CD4-positive, alpha-beta memory T cell (primary cell): Measurements from ENCODE around the gene SAYSD1. TPM values are rescaled to one million over a fixed set of nuclear protein-coding genes. Genes with fewer than 3 reads are reported as not detected.

Experiments
- polyA plus RNA-seq, 2 donors: library from polyadenylated mRNA; unstranded; fragments of 300-500 nt; fragmentation: Illumina TruSeq; gene quantifications; one replicate each; pipeline ENCODE4 v1.2.3, GENCODE V29; 2021
- total RNA-seq, 2 experiments: library from RNA; stranded (reverse); gene quantifications; one replicate each; pipeline ENCODE4 v1.2.3, GENCODE V29; 2021

Gene SAYSD1
- total and polyA plus RNA-seq, 4 experiments from 2014 or later, result 14.0 to 22.4 (median 20.9) TPM

Other genes starting within 250 kb of the SAYSD1 start
- gene GLP1R, start 66.4 kb downstream of the SAYSD1 start, total RNA-seq, result not detected
- not detected for gene GLP1R, start 66.4 kb downstream of the SAYSD1 start, polyA plus RNA-seq
- gene KCNK5, start 114.3 kb upstream of the SAYSD1 start, total RNA-seq, result under 1 TPM; 0.79 to 0.83 TPM
- gene KCNK5, start 114.3 kb upstream of the SAYSD1 start, polyA plus RNA-seq, result under 1 TPM in 1 of 2 donors, not detected in 1; 0.17 TPM
- gene KCNK17, start 199.2 kb upstream of the SAYSD1 start, total RNA-seq, result not detected
- gene KCNK17, start 199.2 kb upstream of the SAYSD1 start, polyA plus RNA-seq, result not detected
- gene KCNK16, start 207.5 kb upstream of the SAYSD1 start, total RNA-seq, result not detected
- not detected for gene KCNK16, start 207.5 kb upstream of the SAYSD1 start, polyA plus RNA-seq